ENCODE measurements around the gene PTTG1IP2. TPM values are rescaled to one million over a fixed set of nuclear protein-coding genes. Genes with fewer than 3 reads are reported as not detected.

Gene PTTG1IP2
- total RNA-seq = not detected

GRCh38 chr7:90469554-90469953 is at the start of gene PTTG1IP2:
Gene PTTG1IP2, plus strand, starts transcription at chr7:90469639. Its CDS starts 148 bp downstream, at chr7:90469787.

Other genes starting within 250 kb of the PTTG1IP2 start
- not detected for gene CFAP69, start 224.5 kb upstream of the PTTG1IP2 start, total RNA-seq
- gene FAM237B, start 148.3 kb upstream of the PTTG1IP2 start, total RNA-seq = not detected
- gene GTPBP10, start 122.9 kb upstream of the PTTG1IP2 start, total RNA-seq = 10 to 100 TPM; 26.8 to 29.4 TPM
- 1 to 10 TPM; 3.7 to 4.6 TPM for gene CLDN12, start 66.2 kb upstream of the PTTG1IP2 start, total RNA-seq
- not detected for gene CDK14, start 126.7 kb downstream of the PTTG1IP2 start, total RNA-seq